WERI-Rb-1 (cell line): ENCODE results near the gene TCF12.

ENCODE experiments used
- DNase-seq: peaks from one replicate; pipeline ENCODE4 v3.0.0-alpha.2; 2020
- H3K27ac ChIP-seq: fragments of 250-450 bp; sonication (Bioruptor Pico); 2 replicates; pipeline ENCODE4 v1.5.1; 2020; ENCODE audit warnings: mild to moderate bottlenecking, moderate library complexity
- H3K27me3 ChIP-seq: fragments of 250-450 bp; sonication (Bioruptor Pico); 2 replicates; pipeline ENCODE4 v1.5.1; 2021; ENCODE audit warnings: mild to moderate bottlenecking, low read depth, moderate library complexity; ENCODE audit not compliant: insufficient read depth, severe bottlenecking
- H3K36me3 ChIP-seq: fragments of 250-450 bp; sonication (Bioruptor Pico); 2 replicates; pipeline ENCODE4 v1.5.1; 2020; ENCODE audit warnings: mild to moderate bottlenecking, moderate library complexity
- H3K4me3 ChIP-seq: 2 replicates; pipeline ENCODE4 v1.5.1; 2011; ENCODE audit warnings: low read depth, mild to moderate bottlenecking, control low read depth, low read length
- H3K9me3 ChIP-seq: fragments of 250-450 bp; sonication (Bioruptor Pico); 2 replicates; pipeline ENCODE4 v1.5.1; 2021; ENCODE audit warnings: mild to moderate bottlenecking, moderate library complexity; ENCODE audit not compliant: severe bottlenecking
- CTCF ChIP-seq: IDR thresholded peaks from 2 replicates; pipeline ENCODE4 v1.5.1; 2011; ENCODE audit warnings: low read depth, mild to moderate bottlenecking, control low read depth, inconsistent platforms, low read length

Gene TCF12

GRCh38 chr15:57253082-57253481, 334.6 kb downstream of the TCF12 start:
- no peak overlapping the region for H3K27ac ChIP-seq
- DNase-seq, result no peak
- TF ChIP-seq CTCF, result no peak
- peaks cover 86% of the 10 kb centered on the region for H3K36me3 ChIP-seq
- H3K27me3 ChIP-seq, result no peaks in the 10 kb centered on the region
- H3K9me3 ChIP-seq, result no peaks in the 10 kb centered on the region
- H3K4me3 ChIP-seq, result no peak overlapping the region

- TF ChIP-seq CTCF, result no peak
- Histone ChIP-seq H3K27ac (no peak overlapping the region), H3K36me3 (peaks cover 86% of the 10 kb centered on the region), H3K27me3 (no peaks in the 10 kb centered on the region), H3K4me3 (no peak overlapping the region), H3K9me3 (no peaks in the 10 kb centered on the region)
- no peak for DNase-seq
Observed at GRCh38 chr15:57253500-57253899, 335.1 kb downstream of the TCF12 start.

- no peaks in the 10 kb centered on the region for H3K9me3 ChIP-seq
- no peak overlapping the region for H3K27ac ChIP-seq
- H3K4me3 ChIP-seq, result no peak overlapping the region
- TF ChIP-seq CTCF, result no peak
- DNase-seq, result no peak
- peaks cover 92% of the 10 kb centered on the region for H3K36me3 ChIP-seq
- H3K27me3 ChIP-seq, result no peaks in the 10 kb centered on the region
Observed at GRCh38 chr15:57255751-57256341, 337.4 kb downstream of the TCF12 start.

- no peak for TF ChIP-seq CTCF
Observed at GRCh38 chr15:57256939-57257338, 338.5 kb downstream of the TCF12 start.

GRCh38 chr15:57259568-57260040, 341.2 kb downstream of the TCF12 start:
- peaks cover 90% of the 10 kb centered on the region for H3K36me3 ChIP-seq
- no peak for DNase-seq
- TF ChIP-seq CTCF, result no peak

More at GRCh38 chr15:57256939-57257338, 338.5 kb downstream of the TCF12 start:
- Histone ChIP-seq H3K36me3 (peaks cover 90% of the 10 kb centered on the region), H3K27ac (no peak overlapping the region), H3K9me3 (no peaks in the 10 kb centered on the region), H3K27me3 (no peaks in the 10 kb centered on the region), H3K4me3 (no peak overlapping the region)
- DNase-seq, result no peak

GRCh38 chr15:57263520-57263919, 345.1 kb downstream of the TCF12 start:
- Histone ChIP-seq H3K36me3 (peaks cover 91% of the 10 kb centered on the region), H3K27me3 (no peaks in the 10 kb centered on the region), H3K9me3 (no peaks in the 10 kb centered on the region), H3K4me3 (no peak overlapping the region), H3K27ac (no peak overlapping the region)
- no peak for DNase-seq
- TF ChIP-seq CTCF, result no peak

More at GRCh38 chr15:57259568-57260040, 341.2 kb downstream of the TCF12 start:
- Histone ChIP-seq H3K27me3 (no peaks in the 10 kb centered on the region), H3K4me3 (no peak overlapping the region), H3K9me3 (no peaks in the 10 kb centered on the region), H3K27ac (no peak overlapping the region)
